ENCODE data around the gene TRIM24.

The TRIM24 gene

DNA sequence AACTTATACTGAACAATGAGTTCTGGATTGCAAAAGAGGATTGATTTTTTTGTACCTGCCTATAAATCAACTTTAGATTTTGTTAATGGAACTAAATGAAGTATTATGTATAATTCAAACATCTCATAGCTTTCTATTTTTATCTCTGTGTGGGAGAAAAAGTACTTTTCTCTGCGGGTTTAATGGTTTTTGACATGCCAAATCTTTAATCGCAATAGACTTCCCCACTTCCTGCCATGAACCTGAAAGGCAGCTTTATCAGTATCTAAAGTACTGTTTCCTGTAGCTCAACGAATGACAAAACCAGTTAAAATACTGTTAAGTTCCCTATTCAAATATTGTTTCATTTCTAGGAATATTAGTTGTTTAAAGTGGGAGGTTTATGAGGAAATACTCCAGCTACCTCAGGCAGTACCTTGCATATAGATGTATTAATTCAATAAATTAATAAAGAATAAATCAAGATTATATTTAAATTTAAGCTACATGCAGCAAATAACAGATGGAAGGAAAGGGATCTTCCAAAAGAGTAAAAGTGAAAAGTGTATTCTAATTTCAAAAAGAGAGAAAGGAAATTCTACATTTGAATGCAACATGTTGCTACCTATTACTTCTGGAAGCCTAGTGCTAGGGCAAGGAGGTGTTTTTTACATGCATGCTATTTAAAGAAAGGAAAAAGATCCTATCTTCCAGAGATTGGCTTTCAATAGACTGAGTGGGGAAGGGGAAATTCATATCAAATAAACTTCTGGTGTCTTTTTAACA, 165.2 kb downstream of the TRIM24 start:
- DNase-seq (ENCODE audit: low read depth, low spot score), result no peak

GRCh38 chr7:138625849-138626230, 165.8 kb downstream of the TRIM24 start:
- DNase-seq (ENCODE audit: low read depth, low spot score), result no peak

GRCh38 chr7:138626846-138627245, 166.8 kb downstream of the TRIM24 start:
- DNase-seq (ENCODE audit: low read depth, low spot score), result no peak

- no peak for DNase-seq (ENCODE audit: low read depth, low spot score)
Observed at GRCh38 chr7:138627361-138627760, 167.3 kb downstream of the TRIM24 start.

DNA sequence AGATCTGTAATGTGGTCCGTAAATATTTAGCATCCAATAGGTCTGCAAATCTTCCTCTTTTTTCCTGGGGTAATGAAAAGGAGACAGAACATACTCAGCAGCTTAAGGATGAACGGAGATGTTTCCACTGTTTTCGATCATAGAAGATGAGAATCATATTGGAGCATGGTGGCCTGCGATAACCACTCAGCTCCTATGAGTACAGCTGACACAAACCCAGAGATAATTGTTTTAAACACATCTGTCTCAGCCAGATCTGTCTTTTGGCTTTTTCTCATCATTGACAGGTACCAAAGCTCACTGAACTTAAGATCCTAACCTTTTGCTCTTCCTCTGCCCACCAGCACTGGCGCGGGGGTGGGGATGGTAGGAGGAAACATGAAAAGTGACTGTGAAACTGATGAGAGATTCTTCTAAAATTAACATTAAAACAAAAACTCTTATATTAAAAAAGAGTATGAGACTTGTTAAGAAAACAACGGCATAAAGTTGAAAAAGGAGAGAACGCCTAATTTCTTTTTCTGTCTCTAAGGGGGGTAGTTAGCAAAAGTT, 170.1 kb downstream of the TRIM24 start:
- DNase-seq (ENCODE audit: low read depth, low spot score), result no peak

DNA sequence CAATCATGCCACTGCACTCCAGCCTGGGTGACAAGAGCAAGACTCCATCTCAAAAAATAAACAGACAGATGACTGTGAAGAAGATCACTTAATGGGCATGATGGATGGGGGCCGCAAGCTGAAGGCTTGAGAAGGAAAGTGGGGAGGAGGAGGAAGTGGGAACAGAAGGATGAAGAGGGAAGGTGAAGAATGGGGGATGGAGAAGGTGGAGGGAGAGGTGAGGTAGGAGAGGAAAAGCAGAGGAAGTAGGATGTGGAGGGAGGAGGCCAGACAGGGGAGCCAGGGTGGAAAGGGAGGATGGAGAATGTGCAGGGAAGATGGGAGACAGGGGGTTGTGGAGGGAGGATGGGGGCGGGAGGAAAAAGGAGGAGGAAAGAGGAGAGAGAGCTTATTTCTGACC, 172.3 kb downstream of the TRIM24 start:
- no peak for DNase-seq (ENCODE audit: low read depth, low spot score)

DNA sequence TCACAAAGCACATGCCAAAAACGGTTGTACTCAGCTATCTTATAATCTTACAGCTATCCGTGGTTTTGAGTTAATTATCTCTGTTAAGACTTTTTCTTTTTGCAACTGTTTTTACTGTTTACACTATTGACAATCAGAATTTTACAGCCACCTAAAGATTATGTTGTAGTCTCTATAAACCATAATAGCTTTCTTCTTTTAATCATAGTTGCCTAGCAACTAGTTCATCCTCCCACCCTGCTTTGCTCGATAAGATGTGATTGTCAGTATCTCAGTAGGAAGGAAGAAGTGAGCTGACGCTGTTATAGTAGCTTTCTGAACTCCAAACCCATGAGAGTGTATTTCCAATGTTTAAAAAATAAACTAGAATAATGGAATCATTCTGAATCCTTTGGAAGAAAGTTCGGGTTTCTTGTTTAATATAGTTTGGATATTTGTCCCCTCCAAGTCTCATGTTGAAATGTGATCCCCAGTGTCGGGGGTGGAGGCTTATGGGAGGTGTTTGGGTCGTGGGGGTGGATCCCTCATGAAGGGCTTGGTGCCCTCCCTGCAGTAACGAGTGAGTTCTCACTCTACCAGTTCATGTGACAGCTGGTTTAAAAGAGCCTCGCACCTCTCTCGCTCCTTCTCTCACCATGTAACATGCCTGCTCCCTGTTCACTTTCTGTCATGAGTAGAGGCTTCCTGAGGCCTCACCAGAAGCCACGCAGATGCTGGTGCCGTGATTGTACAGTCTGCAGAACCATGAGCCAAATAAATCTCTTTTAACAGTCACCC, 173.0 kb downstream of the TRIM24 start:
- DNase-seq (ENCODE audit: low read depth, low spot score), result no peak
